ENCODE measurements around the gene SEMA5B.

Gene SEMA5B

GRCh38 chr3:123072564-123072963 lies 45.0 kb upstream of the SEMA5B start:
- H2AFZ ChIP-seq (ENCODE audit: low read depth): no peak overlapping the region
- H3K4me2 ChIP-seq: no peak overlapping the region
- H3K27ac ChIP-seq: no peak overlapping the region
- peaks cover 25% of the 10 kb centered on the region for H3K4me1 ChIP-seq (ENCODE audit: low read depth, poor library complexity, severe bottlenecking)
- no peak overlapping the region for H3K9ac ChIP-seq
- no peaks in the 10 kb centered on the region for H3K36me3 ChIP-seq (ENCODE audit: insufficient read depth)
- H3K27me3 ChIP-seq (ENCODE audit: insufficient read depth, low read depth): no peaks in the 10 kb centered on the region
- H3K4me3 ChIP-seq (IDR thresholded peaks at IDR 0.05; ENCODE audit: insufficient read depth, low read depth, low read length): no peak overlapping the region
- peaks cover 98% of the 10 kb centered on the region for H3K79me2 ChIP-seq (ENCODE audit: insufficient read depth, low read depth)
- TF ChIP-seq, protein P1, sequence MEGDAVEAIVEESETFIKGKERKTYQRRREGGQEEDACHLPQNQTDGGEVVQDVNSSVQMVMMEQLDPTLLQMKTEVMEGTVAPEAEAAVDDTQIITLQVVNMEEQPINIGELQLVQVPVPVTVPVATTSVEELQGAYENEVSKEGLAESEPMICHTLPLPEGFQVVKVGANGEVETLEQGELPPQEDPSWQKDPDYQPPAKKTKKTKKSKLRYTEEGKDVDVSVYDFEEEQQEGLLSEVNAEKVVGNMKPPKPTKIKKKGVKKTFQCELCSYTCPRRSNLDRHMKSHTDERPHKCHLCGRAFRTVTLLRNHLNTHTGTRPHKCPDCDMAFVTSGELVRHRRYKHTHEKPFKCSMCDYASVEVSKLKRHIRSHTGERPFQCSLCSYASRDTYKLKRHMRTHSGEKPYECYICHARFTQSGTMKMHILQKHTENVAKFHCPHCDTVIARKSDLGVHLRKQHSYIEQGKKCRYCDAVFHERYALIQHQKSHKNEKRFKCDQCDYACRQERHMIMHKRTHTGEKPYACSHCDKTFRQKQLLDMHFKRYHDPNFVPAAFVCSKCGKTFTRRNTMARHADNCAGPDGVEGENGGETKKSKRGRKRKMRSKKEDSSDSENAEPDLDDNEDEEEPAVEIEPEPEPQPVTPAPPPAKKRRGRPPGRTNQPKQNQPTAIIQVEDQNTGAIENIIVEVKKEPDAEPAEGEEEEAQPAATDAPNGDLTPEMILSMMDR (conservative IDR thresholded peaks at IDR 0.05; ENCODE audit: low read depth, low read length): no peak
- peaks cover 17% of the 10 kb centered on the region for H4K20me1 ChIP-seq (ENCODE audit: insufficient read depth)

- Histone ChIP-seq H3K36me3 (ENCODE audit: insufficient read depth) (no peaks in the 10 kb centered on the region), H3K79me2 (ENCODE audit: insufficient read depth, low read depth) (peaks cover 98% of the 10 kb centered on the region), H3K4me1 (ENCODE audit: low read depth, poor library complexity, severe bottlenecking) (peaks cover 25% of the 10 kb centered on the region), H3K4me3 (IDR thresholded peaks at IDR 0.05; ENCODE audit: insufficient read depth, low read depth, low read length) (no peak overlapping the region), H4K20me1 (ENCODE audit: insufficient read depth) (peaks cover 17% of the 10 kb centered on the region), H3K9ac (no peak overlapping the region), H3K4me2 (no peak overlapping the region), H3K27me3 (ENCODE audit: insufficient read depth, low read depth) (no peaks in the 10 kb centered on the region), H2AFZ (ENCODE audit: low read depth) (no peak overlapping the region), H3K27ac (no peak overlapping the region)
- TF ChIP-seq, protein P1 (conservative IDR thresholded peaks at IDR 0.05; ENCODE audit: low read depth, low read length): no peak
Measured at GRCh38 chr3:123072152-123072551, 44.6 kb upstream of the SEMA5B start.

- H3K27ac ChIP-seq: no peak overlapping the region
- TF ChIP-seq, protein P1 (conservative IDR thresholded peaks at IDR 0.05; ENCODE audit: low read depth, low read length): no peak
- no peak overlapping the region for H2AFZ ChIP-seq (ENCODE audit: low read depth)
- no peak overlapping the region for H3K4me2 ChIP-seq
- peaks cover 92% of the 10 kb centered on the region for H3K79me2 ChIP-seq (ENCODE audit: insufficient read depth, low read depth)
- no peak overlapping the region for H3K9ac ChIP-seq
- peaks cover 12% of the 10 kb centered on the region for H4K20me1 ChIP-seq (ENCODE audit: insufficient read depth)
- H3K4me3 ChIP-seq (IDR thresholded peaks at IDR 0.05; ENCODE audit: insufficient read depth, low read depth, low read length): no peak overlapping the region
- peaks cover 26% of the 10 kb centered on the region for H3K4me1 ChIP-seq (ENCODE audit: low read depth, poor library complexity, severe bottlenecking)
- no peaks in the 10 kb centered on the region for H3K27me3 ChIP-seq (ENCODE audit: insufficient read depth, low read depth)
- H3K36me3 ChIP-seq (ENCODE audit: insufficient read depth): no peaks in the 10 kb centered on the region
Measured at GRCh38 chr3:123071581-123071980, 44.0 kb upstream of the SEMA5B start.

- TF ChIP-seq, protein P1 (conservative IDR thresholded peaks at IDR 0.05; ENCODE audit: low read depth, low read length): no peak
- H2AFZ ChIP-seq (ENCODE audit: low read depth): no peak overlapping the region
- no peaks in the 10 kb centered on the region for H3K36me3 ChIP-seq (ENCODE audit: insufficient read depth)
- H3K4me2 ChIP-seq: no peak overlapping the region
- peaks cover 8% of the 10 kb centered on the region for H4K20me1 ChIP-seq (ENCODE audit: insufficient read depth)
- peaks cover 88% of the 10 kb centered on the region for H3K79me2 ChIP-seq (ENCODE audit: insufficient read depth, low read depth)
- H3K4me1 ChIP-seq (ENCODE audit: low read depth, poor library complexity, severe bottlenecking): peaks cover 31% of the 10 kb centered on the region
- H3K27ac ChIP-seq: no peak overlapping the region
- no peaks in the 10 kb centered on the region for H3K27me3 ChIP-seq (ENCODE audit: insufficient read depth, low read depth)
- no peak overlapping the region for H3K9ac ChIP-seq
- no peak overlapping the region for H3K4me3 ChIP-seq (IDR thresholded peaks at IDR 0.05; ENCODE audit: insufficient read depth, low read depth, low read length)
Measured at GRCh38 chr3:123071146-123071545, 43.6 kb upstream of the SEMA5B start.

All from KMS-11 (cell line).